ENCODE results near the gene HNRNPF.
"Not testable (repeated sequence)": the region's sequence is repeated elsewhere in the genome, so short reads cannot be mapped to it uniquely, and the experiment has no call there.

Gene HNRNPF

GRCh38 chr10:43408710-43409384 is at the start of gene HNRNPF:
TSS of gene HNRNPF (minus strand) at chr10:43409186. CDS start at chr10:43387884, 21,302 bp downstream.
- DNase-seq, result peak; percentile 97

- DNase-seq, result no peak
Measured at GRCh38 chr10:43458227-43458626, 49.2 kb upstream of the HNRNPF start.

- not testable (repeated sequence) for DNase-seq
Measured at GRCh38 chr10:43456561-43456960, 47.6 kb upstream of the HNRNPF start.

- DNase-seq, result not testable (repeated sequence)
Measured at GRCh38 chr10:43454025-43454424, 45.0 kb upstream of the HNRNPF start.

GRCh38 chr10:43453266-43453831 is 44.4 kb upstream of the HNRNPF start:
- DNase-seq, result peak in 1 of 2 donors; percentile 34

- no peak for DNase-seq
Measured at GRCh38 chr10:43452356-43452914, 43.4 kb upstream of the HNRNPF start.

GRCh38 chr10:43448742-43449141 is 39.8 kb upstream of the HNRNPF start:
- DNase-seq, result no peak

GRCh38 chr10:43446219-43447017 is 37.4 kb upstream of the HNRNPF start:
- DNase-seq, result not testable (repeated sequence)

GRCh38 chr10:43444897-43445466 is 36.0 kb upstream of the HNRNPF start:
- DNase-seq, result no peak

- DNase-seq, result no peak
Measured at GRCh38 chr10:43444323-43444722, 35.3 kb upstream of the HNRNPF start.

GRCh38 chr10:43440463-43441134 is 31.6 kb upstream of the HNRNPF start:
- DNase-seq, result no peak

- no peak for DNase-seq
Measured at GRCh38 chr10:43437141-43437870, 28.3 kb upstream of the HNRNPF start.

- DNase-seq, result peak; percentile 94
Measured at GRCh38 chr10:43436291-43437140, 27.5 kb upstream of the HNRNPF start, which contains the start of gene ZNF487. TSS of gene ZNF487 (plus strand) at chr10:43437111. CDS start at chr10:43475814, 38,703 bp downstream.

GRCh38 chr10:43430926-43431663 is 22.1 kb upstream of the HNRNPF start:
- DNase-seq, result no peak

- peak; percentile 37 for DNase-seq
Measured at GRCh38 chr10:43427166-43427825, 18.3 kb upstream of the HNRNPF start.

GRCh38 chr10:43426476-43426875 is 17.5 kb upstream of the HNRNPF start:
- DNase-seq, result not testable (repeated sequence)

- no peak for DNase-seq
Measured at GRCh38 chr10:43424416-43424815, 15.4 kb upstream of the HNRNPF start.

- DNase-seq, result not testable (repeated sequence)
Measured at GRCh38 chr10:43421944-43422343, 13.0 kb upstream of the HNRNPF start.

- no peak for DNase-seq
Measured at GRCh38 chr10:43421519-43421918, 12.5 kb upstream of the HNRNPF start.

GRCh38 chr10:43421201-43421507 is 12.2 kb upstream of the HNRNPF start:
- DNase-seq, result no peak
